ENCODE measurements around the gene DCANP1. TPM values are rescaled to one million over a fixed set of nuclear protein-coding genes. Genes with fewer than 3 reads are reported as not detected.

The DCANP1 gene
- total and polyA plus RNA-seq, 2 donors from 2014 or later: not detected

GRCh38 chr5:135467051-135467625, 20.0 kb upstream of the DCANP1 start:
- no peak for TF ChIP-seq CTCF (IDR thresholded peaks at IDR 0.05; ENCODE audit: borderline replicate concordance, extremely low read depth, insufficient read depth)
- Histone ChIP-seq H3K27me3 (ENCODE audit: control insufficient read depth, insufficient read depth, low read length) (peaks cover 20% of the 10 kb centered on the region), H3K9me3 (ENCODE audit: control insufficient read depth in 2 of 3, insufficient read depth in 1 of 3, low read length in 3 of 3) (no peaks in the 10 kb centered on the region), H3K27ac (ENCODE audit: low read depth in 2 of 2, low read length in 2 of 2) (no peak overlapping the region), H3K4me3 (ENCODE audit: low read length in 3 of 3) (no peak overlapping the region), H3K9ac (ENCODE audit: low read length in 3 of 3) (no peak overlapping the region), H3K4me1 (ENCODE audit: control insufficient read depth in 2 of 3, insufficient read depth in 2 of 3, low read depth in 1 of 3, low read length in 3 of 3) (peaks cover 0 to 5% (median 0%) of the 10 kb centered on the region in 3 donors), H3K36me3 (ENCODE audit: control insufficient read depth in 2 of 3, insufficient read depth in 3 of 3, low read length in 3 of 3) (no peaks in the 10 kb centered on the region)
- FAIRE-seq (no peak), DNase-seq (peak in 1 of 5 donors; percentile 48)
- intact Hi-C loops (cut with DNase I): loop anchor here (10.0 kb wide), 1 partner anchor 88 kb away; no protein-coding TSS in a partner anchor

GRCh38 chr5:135466178-135467050, 19.3 kb upstream of the DCANP1 start:
- H3K27ac ChIP-seq (ENCODE audit: low read depth in 2 of 2, low read length in 2 of 2): no peak overlapping the region
- DNase-seq (peak; percentile 84 to 89 (median 86)), FAIRE-seq (no peak)
- H3K4me1 ChIP-seq (ENCODE audit: control insufficient read depth in 2 of 3, insufficient read depth in 2 of 3, low read depth in 1 of 3, low read length in 3 of 3): peaks cover 0 to 5% (median 0%) of the 10 kb centered on the region in 3 donors
- no peaks in the 10 kb centered on the region for H3K9me3 ChIP-seq (ENCODE audit: control insufficient read depth in 2 of 3, insufficient read depth in 1 of 3, low read length in 3 of 3)
- no peak overlapping the region for H3K9ac ChIP-seq (ENCODE audit: low read length in 3 of 3)
- H3K27me3 ChIP-seq (ENCODE audit: control insufficient read depth, insufficient read depth, low read length): peaks cover 20% of the 10 kb centered on the region
- no peaks in the 10 kb centered on the region for H3K36me3 ChIP-seq (ENCODE audit: control insufficient read depth in 2 of 3, insufficient read depth in 3 of 3, low read length in 3 of 3)
- TF ChIP-seq CTCF (IDR thresholded peaks at IDR 0.05; ENCODE audit: borderline replicate concordance, extremely low read depth, insufficient read depth): peak; percentile 90
- intact Hi-C loops (cut with DNase I): loop anchor here (10.0 kb wide), 1 partner anchor 88 kb away; no protein-coding TSS in a partner anchor
- H3K4me3 ChIP-seq (ENCODE audit: low read length in 3 of 3): peak overlapping the region in 2 of 3 donors; percentile 51 to 71

GRCh38 chr5:135465391-135466122, 18.4 kb upstream of the DCANP1 start:
- Histone ChIP-seq H3K9me3 (ENCODE audit: control insufficient read depth in 2 of 3, insufficient read depth in 1 of 3, low read length in 3 of 3) (no peaks in the 10 kb centered on the region), H3K4me3 (ENCODE audit: low read length in 3 of 3) (no peak overlapping the region), H3K9ac (ENCODE audit: low read length in 3 of 3) (no peak overlapping the region), H3K36me3 (ENCODE audit: control insufficient read depth in 2 of 3, insufficient read depth in 3 of 3, low read length in 3 of 3) (no peaks in the 10 kb centered on the region), H3K27me3 (ENCODE audit: control insufficient read depth, insufficient read depth, low read length) (peaks cover 18% of the 10 kb centered on the region), H3K4me1 (ENCODE audit: control insufficient read depth in 2 of 3, insufficient read depth in 2 of 3, low read depth in 1 of 3, low read length in 3 of 3) (peaks cover 0 to 5% (median 0%) of the 10 kb centered on the region in 3 donors), H3K27ac (ENCODE audit: low read depth in 2 of 2, low read length in 2 of 2) (no peak overlapping the region)
- no peak for TF ChIP-seq CTCF (IDR thresholded peaks at IDR 0.05; ENCODE audit: borderline replicate concordance, extremely low read depth, insufficient read depth)
- FAIRE-seq (no peak), DNase-seq (peak in 1 of 5 donors; percentile 45)
- intact Hi-C loops (cut with DNase I): loop anchor here (10.0 kb wide), 1 partner anchor 89 kb away; no protein-coding TSS in a partner anchor
